ENCODE data around the gene AMMECR1L.
"Not testable (repeated sequence)": the region's sequence is repeated elsewhere in the genome, so short reads cannot be mapped to it uniquely, and the experiment has no call there.

AMMECR1L gene

DNA sequence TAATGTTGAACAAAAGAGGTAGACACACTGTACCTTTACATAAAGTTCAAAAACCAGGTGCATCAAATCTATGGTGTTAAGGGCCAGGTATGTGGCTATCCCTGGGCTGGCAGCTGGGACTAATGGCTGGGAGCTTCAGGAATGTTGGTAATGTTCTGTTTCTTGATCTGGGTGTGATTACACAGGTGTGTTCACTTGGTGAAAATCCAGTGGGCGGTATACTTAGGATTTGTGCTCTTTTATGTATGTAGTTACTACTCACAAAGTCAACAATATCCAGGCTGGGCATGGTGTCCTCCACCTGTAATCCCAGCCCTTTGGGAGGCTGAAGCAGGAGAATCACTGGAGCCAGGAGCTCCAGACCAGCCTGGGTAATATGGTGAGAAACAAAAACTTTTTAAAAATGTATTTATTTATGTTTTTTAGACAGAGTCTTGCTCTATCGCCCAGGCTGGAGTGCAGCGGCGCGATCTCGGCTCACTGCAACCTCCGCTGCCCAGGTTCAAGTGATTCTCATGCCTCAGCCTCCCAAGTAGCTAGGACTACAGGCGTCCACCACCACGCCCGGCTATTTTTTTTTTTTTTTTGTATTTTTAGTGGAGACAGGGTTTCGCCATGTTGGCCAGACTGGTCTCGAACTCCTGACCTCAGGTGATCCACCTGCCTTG is 22.1 kb upstream of the AMMECR1L start:
- not testable (repeated sequence) for H3K36me3 ChIP-seq (ENCODE audit: control insufficient read depth in 5 of 5, insufficient read depth in 5 of 5, low read length in 5 of 5); H3K27ac ChIP-seq (ENCODE audit: low read depth, low read length); H3K4me3 ChIP-seq (ENCODE audit: low read depth in 1 of 5, low read length in 5 of 5); H3K9ac ChIP-seq (ENCODE audit: low read length in 5 of 5); H3K4me1 ChIP-seq (ENCODE audit: control insufficient read depth in 5 of 5, insufficient read depth in 5 of 5, low read length in 5 of 5); H3K9me3 ChIP-seq (ENCODE audit: control insufficient read depth in 5 of 5, low read length in 5 of 5)
- peaks cover 4 to 14% (median 8%) of the 10 kb centered on the region in 5 donors for H3K27me3 ChIP-seq (ENCODE audit: control insufficient read depth in 5 of 5, insufficient read depth in 4 of 5, low read length in 5 of 5)

GRCh38 chr2:127906206-127906926 is 20.6 kb upstream of the AMMECR1L start:
- peaks cover 0 to 5% (median 4%) of the 10 kb centered on the region in 5 donors for H3K4me1 ChIP-seq (ENCODE audit: control insufficient read depth in 5 of 5, insufficient read depth in 5 of 5, low read length in 5 of 5)
- H3K4me3 ChIP-seq (ENCODE audit: low read depth in 1 of 5, low read length in 5 of 5), result no peak overlapping the region
- peaks cover 4 to 14% (median 8%) of the 10 kb centered on the region in 5 donors for H3K27me3 ChIP-seq (ENCODE audit: control insufficient read depth in 5 of 5, insufficient read depth in 4 of 5, low read length in 5 of 5)
- no peaks in the 10 kb centered on the region for H3K36me3 ChIP-seq (ENCODE audit: control insufficient read depth in 5 of 5, insufficient read depth in 5 of 5, low read length in 5 of 5)
- no peaks in the 10 kb centered on the region for H3K9me3 ChIP-seq (ENCODE audit: control insufficient read depth in 5 of 5, low read length in 5 of 5)
- H3K27ac ChIP-seq (ENCODE audit: low read depth, low read length), result no peak overlapping the region
- no peak overlapping the region for H3K9ac ChIP-seq (ENCODE audit: low read length in 5 of 5)

DNA sequence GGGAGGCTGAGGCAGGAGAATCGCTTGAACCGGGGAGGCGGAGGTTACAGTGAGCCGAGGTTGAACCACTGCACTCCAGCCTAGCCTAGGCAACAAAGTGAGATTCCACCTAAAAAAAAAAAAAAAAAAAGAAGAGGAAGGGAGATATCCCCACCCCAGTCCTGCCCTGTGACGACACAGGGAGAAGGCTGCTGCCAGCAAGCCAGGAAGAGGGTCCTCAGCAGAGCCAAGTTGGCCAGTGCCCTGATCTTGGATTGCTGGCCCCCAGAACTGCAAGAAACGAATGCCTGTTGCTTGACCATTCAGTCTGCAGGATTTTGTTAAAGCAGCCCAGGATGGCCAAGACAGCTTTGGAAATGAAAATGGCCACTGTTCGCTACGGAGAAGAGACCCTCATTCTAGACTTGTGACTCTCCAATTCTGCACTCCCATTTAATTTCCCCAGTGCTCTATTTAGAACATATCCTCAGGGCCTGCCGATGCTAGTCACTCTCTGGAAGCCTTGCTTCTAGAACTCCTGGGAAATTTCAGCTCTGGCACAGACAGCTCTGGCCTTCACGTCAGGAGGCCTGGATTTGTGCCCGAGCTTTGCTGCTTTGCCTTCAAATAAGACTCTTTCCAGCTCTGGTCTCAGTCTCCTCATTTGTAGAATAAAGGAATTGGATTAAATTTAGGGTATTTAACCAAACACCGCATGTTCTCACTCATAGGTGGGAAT is 15.7 kb upstream of the AMMECR1L start:
- Histone ChIP-seq H3K27me3 (ENCODE audit: control insufficient read depth in 5 of 5, insufficient read depth in 4 of 5, low read length in 5 of 5) (peaks cover 0 to 9% (median 5%) of the 10 kb centered on the region in 5 donors), H3K4me1 (ENCODE audit: control insufficient read depth in 5 of 5, insufficient read depth in 5 of 5, low read length in 5 of 5) (peaks cover 0 to 6% (median 5%) of the 10 kb centered on the region in 5 donors), H3K9me3 (ENCODE audit: control insufficient read depth in 5 of 5, low read length in 5 of 5) (no peaks in the 10 kb centered on the region), H3K9ac (ENCODE audit: low read length in 5 of 5) (peak overlapping the region in 2 of 5 donors; percentile 48 to 60), H3K27ac (ENCODE audit: low read depth, low read length) (peak overlapping the region; percentile 50), H3K36me3 (ENCODE audit: control insufficient read depth in 5 of 5, insufficient read depth in 5 of 5, low read length in 5 of 5) (no peaks in the 10 kb centered on the region), H3K4me3 (ENCODE audit: low read depth in 1 of 5, low read length in 5 of 5) (peak overlapping the region in 4 of 5 donors; percentile 25 to 47 (median 35))

GRCh38 chr2:127897531-127898211 is 11.9 kb upstream of the AMMECR1L start:
- peaks cover 0 to 6% (median 5%) of the 10 kb centered on the region in 5 donors for H3K4me1 ChIP-seq (ENCODE audit: control insufficient read depth in 5 of 5, insufficient read depth in 5 of 5, low read length in 5 of 5)
- H3K9me3 ChIP-seq (ENCODE audit: control insufficient read depth in 5 of 5, low read length in 5 of 5), result no peaks in the 10 kb centered on the region
- no peaks in the 10 kb centered on the region for H3K27me3 ChIP-seq (ENCODE audit: control insufficient read depth in 5 of 5, insufficient read depth in 4 of 5, low read length in 5 of 5)
- H3K27ac ChIP-seq (ENCODE audit: low read depth, low read length), result no peak overlapping the region
- no peaks in the 10 kb centered on the region for H3K36me3 ChIP-seq (ENCODE audit: control insufficient read depth in 5 of 5, insufficient read depth in 5 of 5, low read length in 5 of 5)
- no peak overlapping the region for H3K4me3 ChIP-seq (ENCODE audit: low read depth in 1 of 5, low read length in 5 of 5)
- H3K9ac ChIP-seq (ENCODE audit: low read length in 5 of 5), result no peak overlapping the region

- H3K27ac ChIP-seq (ENCODE audit: low read depth, low read length), result no peak overlapping the region
- H3K4me1 ChIP-seq (ENCODE audit: control insufficient read depth in 5 of 5, insufficient read depth in 5 of 5, low read length in 5 of 5), result no peaks in the 10 kb centered on the region
- no peak overlapping the region for H3K4me3 ChIP-seq (ENCODE audit: low read depth in 1 of 5, low read length in 5 of 5)
- no peak overlapping the region for H3K9ac ChIP-seq (ENCODE audit: low read length in 5 of 5)
- H3K27me3 ChIP-seq (ENCODE audit: control insufficient read depth in 5 of 5, insufficient read depth in 4 of 5, low read length in 5 of 5), result no peaks in the 10 kb centered on the region
- H3K9me3 ChIP-seq (ENCODE audit: control insufficient read depth in 5 of 5, low read length in 5 of 5), result no peaks in the 10 kb centered on the region
- H3K36me3 ChIP-seq (ENCODE audit: control insufficient read depth in 5 of 5, insufficient read depth in 5 of 5, low read length in 5 of 5), result no peaks in the 10 kb centered on the region
These were observed 7.7 kb upstream of the AMMECR1L start for GRCh38 chr2:127893494-127893893.

- H3K9ac ChIP-seq (ENCODE audit: low read length in 5 of 5), result no peak overlapping the region
- no peaks in the 10 kb centered on the region for H3K9me3 ChIP-seq (ENCODE audit: control insufficient read depth in 5 of 5, low read length in 5 of 5)
- H3K27me3 ChIP-seq (ENCODE audit: control insufficient read depth in 5 of 5, insufficient read depth in 4 of 5, low read length in 5 of 5), result no peaks in the 10 kb centered on the region
- H3K4me1 ChIP-seq (ENCODE audit: control insufficient read depth in 5 of 5, insufficient read depth in 5 of 5, low read length in 5 of 5), result peaks cover 0 to 3% (median 2%) of the 10 kb centered on the region in 5 donors
- no peaks in the 10 kb centered on the region for H3K36me3 ChIP-seq (ENCODE audit: control insufficient read depth in 5 of 5, insufficient read depth in 5 of 5, low read length in 5 of 5)
- H3K4me3 ChIP-seq (ENCODE audit: low read depth in 1 of 5, low read length in 5 of 5), result no peak overlapping the region
- no peak overlapping the region for H3K27ac ChIP-seq (ENCODE audit: low read depth, low read length)
These were observed 7.3 kb upstream of the AMMECR1L start for GRCh38 chr2:127893033-127893432.

- Histone ChIP-seq H3K9me3 (ENCODE audit: control insufficient read depth in 5 of 5, low read length in 5 of 5) (no peaks in the 10 kb centered on the region), H3K27me3 (ENCODE audit: control insufficient read depth in 5 of 5, insufficient read depth in 4 of 5, low read length in 5 of 5) (no peaks in the 10 kb centered on the region), H3K27ac (ENCODE audit: low read depth, low read length) (no peak overlapping the region), H3K4me1 (ENCODE audit: control insufficient read depth in 5 of 5, insufficient read depth in 5 of 5, low read length in 5 of 5) (peaks cover 4 to 15% (median 13%) of the 10 kb centered on the region in 5 donors), H3K9ac (ENCODE audit: low read length in 5 of 5) (no peak overlapping the region), H3K4me3 (ENCODE audit: low read depth in 1 of 5, low read length in 5 of 5) (no peak overlapping the region), H3K36me3 (ENCODE audit: control insufficient read depth in 5 of 5, insufficient read depth in 5 of 5, low read length in 5 of 5) (no peaks in the 10 kb centered on the region)
These were observed 6.1 kb upstream of the AMMECR1L start for GRCh38 chr2:127891811-127892210.

DNA sequence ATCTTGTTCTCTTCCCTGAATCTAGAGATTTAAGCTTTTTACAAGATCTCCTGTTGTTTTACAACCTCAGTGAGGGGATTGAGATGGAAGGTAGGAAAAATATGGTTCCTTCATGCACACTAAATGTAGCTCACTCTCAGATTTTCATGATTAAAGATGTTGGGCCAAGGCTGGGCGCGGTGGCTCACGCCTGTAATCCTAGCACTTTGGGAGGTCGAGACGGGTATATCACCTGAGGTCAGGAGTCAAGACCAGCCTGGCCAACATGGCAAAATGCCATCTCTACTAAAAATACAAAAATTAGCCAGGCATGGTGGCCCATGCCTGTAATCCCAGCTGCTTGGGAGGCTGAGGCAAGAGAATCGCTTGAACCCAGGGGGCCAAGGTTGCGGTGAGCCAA is 5.0 kb upstream of the AMMECR1L start:
- H3K9me3 ChIP-seq (ENCODE audit: control insufficient read depth in 5 of 5, low read length in 5 of 5); H3K27me3 ChIP-seq (ENCODE audit: control insufficient read depth in 5 of 5, insufficient read depth in 4 of 5, low read length in 5 of 5); H3K4me3 ChIP-seq (ENCODE audit: low read depth in 1 of 5, low read length in 5 of 5); H3K27ac ChIP-seq (ENCODE audit: low read depth, low read length); H3K9ac ChIP-seq (ENCODE audit: low read length in 5 of 5); H3K36me3 ChIP-seq (ENCODE audit: control insufficient read depth in 5 of 5, insufficient read depth in 5 of 5, low read length in 5 of 5): not testable (repeated sequence)
- H3K4me1 ChIP-seq (ENCODE audit: control insufficient read depth in 5 of 5, insufficient read depth in 5 of 5, low read length in 5 of 5), result peaks cover 4 to 15% (median 13%) of the 10 kb centered on the region in 5 donors

- Histone ChIP-seq H3K36me3 (ENCODE audit: control insufficient read depth in 5 of 5, insufficient read depth in 5 of 5, low read length in 5 of 5) (no peaks in the 10 kb centered on the region), H3K27me3 (ENCODE audit: control insufficient read depth in 5 of 5, insufficient read depth in 4 of 5, low read length in 5 of 5) (no peaks in the 10 kb centered on the region), H3K9me3 (ENCODE audit: control insufficient read depth in 5 of 5, low read length in 5 of 5) (no peaks in the 10 kb centered on the region), H3K9ac (ENCODE audit: low read length in 5 of 5) (no peak overlapping the region), H3K27ac (ENCODE audit: low read depth, low read length) (no peak overlapping the region), H3K4me1 (ENCODE audit: control insufficient read depth in 5 of 5, insufficient read depth in 5 of 5, low read length in 5 of 5) (peaks cover 4 to 28% (median 27%) of the 10 kb centered on the region in 5 donors), H3K4me3 (ENCODE audit: low read depth in 1 of 5, low read length in 5 of 5) (no peak overlapping the region)
These were observed 3.0 kb upstream of the AMMECR1L start for GRCh38 chr2:127888772-127889171.

All from subcutaneous abdominal adipose tissue (tissue), 5 donors.